T-helper 2 cell treated with Interferon-gamma antibody and Interleukin-4, amounts not matched to agents 100 ng/mL and 5 ng/mL, for 36 hours (primary cell): ENCODE measurements around the gene SH3PXD2A. TPM values are rescaled to one million over a fixed set of nuclear protein-coding genes. Genes with fewer than 3 reads are reported as not detected.

Experiments used
- intact Hi-C: fragments of 100-400 bp; cut with micrococcal nuclease; formaldehyde crosslinking; loops from one replicate; pipeline ENCODE4 v1.15.1; 2023
- total RNA-seq: library from RNA; stranded (reverse); gene quantifications from 2 replicates; pipeline ENCODE4 v1.2.3, GENCODE V29; 2022

Gene SH3PXD2A
- total RNA-seq, result 11.1 and 11.9 TPM in 2 replicates

GRCh38 chr10:103855424-103855823 is at the start of gene SH3PXD2A:
SH3PXD2A (minus strand) TSS chr10:103855576; CDS start chr10:103855266, 310 bp downstream.
- intact Hi-C loops, result loop anchor here (5.0 kb wide), 1 partner anchor 53 kb away; no protein-coding TSS in a partner anchor

GRCh38 chr10:103901299-103901698 is 45.9 kb upstream of the SH3PXD2A start:
- intact Hi-C loops, result no loop called here

GRCh38 chr10:103899312-103899711 is 43.9 kb upstream of the SH3PXD2A start:
- intact Hi-C loops, result no loop called here

- intact Hi-C loops, result no loop called here
Observed at GRCh38 chr10:103897241-103897774, 41.9 kb upstream of the SH3PXD2A start.

GRCh38 chr10:103896225-103896624 is 40.8 kb upstream of the SH3PXD2A start:
- intact Hi-C loops, result no loop called here

- intact Hi-C loops, result no loop called here
Observed at GRCh38 chr10:103895411-103896186, 40.2 kb upstream of the SH3PXD2A start.

- intact Hi-C loops, result no loop called here
Observed at GRCh38 chr10:103894441-103894864, 39.1 kb upstream of the SH3PXD2A start.

- intact Hi-C loops, result no loop called here
Observed at GRCh38 chr10:103893817-103894216, 38.4 kb upstream of the SH3PXD2A start.

- intact Hi-C loops, result no loop called here
Observed at GRCh38 chr10:103892181-103892580, 36.8 kb upstream of the SH3PXD2A start.

GRCh38 chr10:103890688-103891087 is 35.3 kb upstream of the SH3PXD2A start:
- intact Hi-C loops, result no loop called here

- intact Hi-C loops, result no loop called here
Observed at GRCh38 chr10:103890194-103890658, 34.9 kb upstream of the SH3PXD2A start.

GRCh38 chr10:103889121-103889720 is 33.8 kb upstream of the SH3PXD2A start:
- intact Hi-C loops, result loop anchor here (10.0 kb wide), 1 partner anchor 136 kb away; no protein-coding TSS in a partner anchor

- intact Hi-C loops, result loop anchor here (1.0 to 10.0 kb wide), 6 partner anchors 33 to 321 kb away; partner anchors contain the start of gene SLK
Observed at GRCh38 chr10:103888113-103888841, 32.9 kb upstream of the SH3PXD2A start.

- intact Hi-C loops, result loop anchor here (10.0 kb wide), 1 partner anchor 139 kb away; no protein-coding TSS in a partner anchor
Observed at GRCh38 chr10:103885617-103886016, 30.2 kb upstream of the SH3PXD2A start.

- intact Hi-C loops, result loop anchor here (1.0 to 10.0 kb wide), 2 partner anchors 140 to 171 kb away; no protein-coding TSS in a partner anchor
Observed at GRCh38 chr10:103884681-103885139, 29.3 kb upstream of the SH3PXD2A start.

GRCh38 chr10:103882285-103883007 is 27.1 kb upstream of the SH3PXD2A start:
- intact Hi-C loops, result loop anchor here (10.0 kb wide), 1 partner anchor 142 kb away; no protein-coding TSS in a partner anchor

GRCh38 chr10:103881416-103882284 is 26.3 kb upstream of the SH3PXD2A start:
- intact Hi-C loops, result loop anchor here (10.0 kb wide), 1 partner anchor 143 kb away; no protein-coding TSS in a partner anchor

GRCh38 chr10:103879831-103880230 is 24.5 kb upstream of the SH3PXD2A start:
- intact Hi-C loops, result loop anchor here (10.0 kb wide), 1 partner anchor 145 kb away; no protein-coding TSS in a partner anchor

GRCh38 chr10:103879409-103879808 is 24.0 kb upstream of the SH3PXD2A start:
- intact Hi-C loops, result no loop called here
